Transverse colon (tissue), 4 donors: ENCODE data around the gene PDLIM1.

Experiments used
- POLR2A ChIP-seq: fragments of 450-650 bp; IDR thresholded peaks from one replicate; pipeline ENCODE4 v1.6.1; 2016; ENCODE audit warnings: antibody characterized with exemption, mild to moderate bottlenecking, moderate library complexity
- POLR2AphosphoS5 ChIP-seq, 3 donors: sonication (generic); formaldehyde crosslinking; IDR thresholded peaks; one replicate each; pipeline ENCODE4 v1.6.1; 2016; ENCODE audit warnings: antibody characterized with exemption in 3 of 3
- TF ChIP-seq, protein P1 (sequence below), 5 experiments: fragments of 200-600 bp in 3 of 5; fragments of 450-650 bp in 2 of 5; sonication (generic) in 3 of 5; IDR thresholded peaks; 1 replicate in 2 of 5; 2 replicates in 3 of 5; pipeline ENCODE4 v1.5.1; 2016 to 2017; ENCODE audit warnings: antibody characterized with exemption in 5 of 5, inconsistent platforms in 3 of 5, mild to moderate bottlenecking in 2 of 5, moderate library complexity in 1 of 5

DNA sequence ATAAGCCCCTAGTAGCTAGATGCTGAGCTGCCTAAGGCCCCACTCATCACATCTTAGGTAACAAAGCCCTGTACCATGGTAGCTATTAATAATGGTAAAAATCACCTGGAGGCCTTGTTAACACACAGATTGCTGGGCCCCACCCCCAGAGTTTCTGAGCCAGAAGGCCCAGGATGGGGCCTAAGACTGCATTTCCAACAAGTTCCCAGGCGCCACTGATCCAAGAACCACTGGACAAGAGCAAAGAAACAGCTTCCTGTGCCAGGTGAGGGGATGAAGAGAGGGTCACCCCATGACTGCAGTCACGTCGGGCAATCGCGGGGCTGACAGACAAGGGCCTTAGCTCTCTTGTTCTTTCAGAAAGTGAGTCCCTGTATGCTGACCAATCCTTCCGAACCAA is 50.0 kb downstream of the PDLIM1 start:
- TF ChIP-seq, protein P1, sequence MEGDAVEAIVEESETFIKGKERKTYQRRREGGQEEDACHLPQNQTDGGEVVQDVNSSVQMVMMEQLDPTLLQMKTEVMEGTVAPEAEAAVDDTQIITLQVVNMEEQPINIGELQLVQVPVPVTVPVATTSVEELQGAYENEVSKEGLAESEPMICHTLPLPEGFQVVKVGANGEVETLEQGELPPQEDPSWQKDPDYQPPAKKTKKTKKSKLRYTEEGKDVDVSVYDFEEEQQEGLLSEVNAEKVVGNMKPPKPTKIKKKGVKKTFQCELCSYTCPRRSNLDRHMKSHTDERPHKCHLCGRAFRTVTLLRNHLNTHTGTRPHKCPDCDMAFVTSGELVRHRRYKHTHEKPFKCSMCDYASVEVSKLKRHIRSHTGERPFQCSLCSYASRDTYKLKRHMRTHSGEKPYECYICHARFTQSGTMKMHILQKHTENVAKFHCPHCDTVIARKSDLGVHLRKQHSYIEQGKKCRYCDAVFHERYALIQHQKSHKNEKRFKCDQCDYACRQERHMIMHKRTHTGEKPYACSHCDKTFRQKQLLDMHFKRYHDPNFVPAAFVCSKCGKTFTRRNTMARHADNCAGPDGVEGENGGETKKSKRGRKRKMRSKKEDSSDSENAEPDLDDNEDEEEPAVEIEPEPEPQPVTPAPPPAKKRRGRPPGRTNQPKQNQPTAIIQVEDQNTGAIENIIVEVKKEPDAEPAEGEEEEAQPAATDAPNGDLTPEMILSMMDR (IDR thresholded peaks at IDR 0.05) = no peak
- TF ChIP-seq POLR2AphosphoS5 (IDR thresholded peaks at IDR 0.05) = no peak
- no peak for TF ChIP-seq POLR2A
